Fibroblast of lung (primary cell): ENCODE results near the gene C6orf62. TPM values are rescaled to one million over a fixed set of nuclear protein-coding genes. Genes with fewer than 3 reads are reported as not detected.

Experiments used
- DNase-seq, 2 donors: peaks; one replicate each; pipeline versions ENCODE4 v3.0.0 to v3.0.0-alpha.2; 2010; ENCODE audit warnings: low read depth in 2 of 2
- H2AFZ ChIP-seq: 2 replicates; pipeline ENCODE4 v1.5.1; 2012; ENCODE audit warnings: low read length, control low read depth, inconsistent platforms
- H3K27ac ChIP-seq: 2 replicates; pipeline ENCODE4 v1.5.1; 2011; ENCODE audit warnings: low read length, control low read depth; ENCODE audit not compliant: insufficient read depth
- H3K27me3 ChIP-seq: 2 replicates; pipeline ENCODE4 v1.5.1; 2011; ENCODE audit warnings: mild to moderate bottlenecking, low read length; ENCODE audit not compliant: control insufficient read depth, insufficient read depth
- H3K36me3 ChIP-seq: 2 replicates; pipeline ENCODE4 v1.5.1; 2011; ENCODE audit warnings: low read length; ENCODE audit not compliant: control insufficient read depth, insufficient read depth
- H3K4me1 ChIP-seq: 2 replicates; pipeline ENCODE4 v1.5.1; 2011; ENCODE audit warnings: low read length; ENCODE audit not compliant: control insufficient read depth, insufficient read depth; ENCODE audit errors: extremely low read depth
- H3K4me2 ChIP-seq: 2 replicates; pipeline ENCODE4 v1.5.1; 2011; ENCODE audit warnings: low read length, control low read depth; ENCODE audit not compliant: insufficient read depth; ENCODE audit errors: extremely low read depth
- H3K4me3 ChIP-seq, 4 experiments: fragments of 200-600 bp in 1 of 4; sonication (generic) in 1 of 4; replicated peaks in 1 of 4; 2 replicates each; pipeline ENCODE4 v1.5.1; 2011 to 2016; ENCODE audit warnings: low read length in 4 of 4, low read depth in 3 of 4, mild to moderate bottlenecking in 3 of 4, control low read depth in 2 of 4, inconsistent platforms in 1 of 4, mixed read lengths in 1 of 4; ENCODE audit not compliant: insufficient read depth in 1 of 4; ENCODE audit errors: control extremely low read depth in 1 of 4
- H3K79me2 ChIP-seq: 2 replicates; pipeline ENCODE4 v1.5.1; 2012; ENCODE audit warnings: mild to moderate bottlenecking, low read length, inconsistent platforms; ENCODE audit not compliant: control insufficient read depth, insufficient read depth
- H3K9ac ChIP-seq: 2 replicates; pipeline ENCODE4 v1.5.1; 2011; ENCODE audit warnings: mild to moderate bottlenecking, low read length, control low read depth; ENCODE audit not compliant: insufficient read depth
- H3K9me3 ChIP-seq: 2 replicates; pipeline ENCODE4 v1.5.1; 2012; ENCODE audit warnings: low read depth, low read length; ENCODE audit not compliant: control insufficient read depth, insufficient read depth
- H4K20me1 ChIP-seq: 2 replicates; pipeline ENCODE4 v1.5.1; 2011; ENCODE audit warnings: low read length; ENCODE audit not compliant: control insufficient read depth, insufficient read depth; ENCODE audit errors: extremely low read depth
- CTCF ChIP-seq, 2 donors: IDR thresholded peaks in 1 of 2; conservative IDR thresholded peaks in 1 of 2; 1 replicate in 1 of 2; 2 replicates in 1 of 2; pipeline ENCODE4 v1.5.1; 2011 to 2012; ENCODE audit warnings: low read length in 2 of 2, control low read depth in 1 of 2, inconsistent platforms in 1 of 2, low read depth in 1 of 2, mild to moderate bottlenecking in 1 of 2
- EZH2 ChIP-seq: IDR thresholded peaks from 2 replicates; pipeline ENCODE4 v1.5.1; 2012; ENCODE audit warnings: low read length, control low read depth, mild to moderate bottlenecking; ENCODE audit errors: missing control alignments
- polyA plus RNA-seq, 2 donors: library from polyadenylated mRNA; depleted of rRNA in 1 of 2; stranded (reverse) in 1 of 2; unstranded in 1 of 2; fragments of >200 nt; gene quantifications; 2 replicates each; pipeline ENCODE4 v1.2.1, GENCODE V29; 2011 to 2012; ENCODE audit warnings: missing spikeins in 1 of 2
- total RNA-seq: library from RNA; depleted of rRNA; stranded (reverse); fragments of >200 nt; gene quantifications from 2 replicates; pipeline ENCODE4 v1.2.1, GENCODE V29; 2014

The C6orf62 gene
- total and polyA plus RNA-seq, 2 donors (not counting 1 experiment from before 2014, with no cell fraction given), result 103 to 147 TPM

GRCh38 chr6:24691550-24691949 lies 27.4 kb downstream of the C6orf62 start:
- TF ChIP-seq EZH2, result no peak
- TF ChIP-seq CTCF (conservative IDR thresholded peaks at IDR 0.05 in 1 of 2, IDR thresholded peaks at IDR 0.05 in 1 of 2; ENCODE audit: low read depth in 1 of 2, low read length in 2 of 2), result no peak

GRCh38 chr6:24690593-24690992 lies 28.4 kb downstream of the C6orf62 start:
- Histone ChIP-seq H3K4me3 (no peak overlapping the region), H3K79me2 (no peaks in the 10 kb centered on the region), H3K27me3 (no peaks in the 10 kb centered on the region), H3K36me3 (no peaks in the 10 kb centered on the region), H2AFZ (no peak overlapping the region), H3K9me3 (no peaks in the 10 kb centered on the region), H3K4me2 (no peak overlapping the region), H3K4me1 (no peaks in the 10 kb centered on the region), H4K20me1 (no peaks in the 10 kb centered on the region), H3K27ac (no peak overlapping the region), H3K9ac (no peak overlapping the region)
- no peak for TF ChIP-seq CTCF (conservative IDR thresholded peaks at IDR 0.05 in 1 of 2, IDR thresholded peaks at IDR 0.05 in 1 of 2; ENCODE audit: low read depth in 1 of 2, low read length in 2 of 2)
- no peak for TF ChIP-seq EZH2
- no peak for DNase-seq

More at GRCh38 chr6:24691550-24691949, 27.4 kb downstream of the C6orf62 start:
- Histone ChIP-seq H3K4me2 (no peak overlapping the region), H3K4me1 (no peaks in the 10 kb centered on the region), H3K27me3 (no peaks in the 10 kb centered on the region), H4K20me1 (no peaks in the 10 kb centered on the region), H3K4me3 (no peak overlapping the region), H2AFZ (no peak overlapping the region), H3K27ac (no peak overlapping the region), H3K79me2 (no peaks in the 10 kb centered on the region), H3K36me3 (no peaks in the 10 kb centered on the region), H3K9me3 (no peaks in the 10 kb centered on the region), H3K9ac (no peak overlapping the region)
- no peak for DNase-seq

GRCh38 chr6:24689964-24690363 lies 29.0 kb downstream of the C6orf62 start:
- no peaks in the 10 kb centered on the region for H3K36me3 ChIP-seq
- H3K9me3 ChIP-seq, result no peaks in the 10 kb centered on the region
- no peaks in the 10 kb centered on the region for H4K20me1 ChIP-seq
- peak in 1 of 2 donors; percentile 13 for DNase-seq
- H3K27ac ChIP-seq, result no peak overlapping the region
- TF ChIP-seq EZH2, result no peak
- TF ChIP-seq CTCF (conservative IDR thresholded peaks at IDR 0.05 in 1 of 2, IDR thresholded peaks at IDR 0.05 in 1 of 2; ENCODE audit: low read depth in 1 of 2, low read length in 2 of 2), result no peak
- no peaks in the 10 kb centered on the region for H3K79me2 ChIP-seq
- no peaks in the 10 kb centered on the region for H3K4me1 ChIP-seq
- H2AFZ ChIP-seq, result no peak overlapping the region
- no peak overlapping the region for H3K4me3 ChIP-seq
- H3K9ac ChIP-seq, result no peak overlapping the region
- H3K27me3 ChIP-seq, result no peaks in the 10 kb centered on the region
- H3K4me2 ChIP-seq, result no peak overlapping the region
